Caco-2 (cell line): ENCODE results near the gene KLF7. TPM values are rescaled to one million over a fixed set of nuclear protein-coding genes. Genes with fewer than 3 reads are reported as not detected.

Source experiments
- BruUV-seq: library from RNA; stranded (reverse); fragments of 400-500 nt; replicated peaks from 2 replicates; lab custom pipeline; 2021; lab: Mats Ljungman, UMichigan
- CTCF ChIA-PET: fragments of 300-600 bp; sonication (Branson Sonifier 250); formaldehyde crosslinking; loops from one replicate; lab custom pipeline; 2022; ENCODE audit warnings: antibody characterized with exemption; lab: Charles Lee
- POLR2A ChIA-PET: fragments of 300-600 bp; sonication (Branson Sonifier 250); formaldehyde crosslinking; loops from one replicate; lab custom pipeline; 2022; ENCODE audit warnings: antibody characterized with exemption; lab: Charles Lee
- DNase-seq, 2 experiments: peaks; one replicate each; pipeline versions ENCODE4 v3.0.0 to v3.0.0-alpha.2; 2020 to 2022
- H3K27me3 ChIP-seq: replicated peaks from 2 replicates; pipeline ENCODE4 v1.6.0; 2011; ENCODE audit warnings: low read length; ENCODE audit not compliant: control insufficient read depth, insufficient read depth
- H3K36me3 ChIP-seq: 2 replicates; pipeline ENCODE4 v1.5.1; 2011; ENCODE audit warnings: low read length; ENCODE audit not compliant: control insufficient read depth, insufficient read depth
- H3K4me1 ChIP-seq: fragments of 250-450 bp; sonication (Bioruptor Pico); 2 replicates; pipeline ENCODE4 v1.5.1; 2020; ENCODE audit warnings: mild to moderate bottlenecking
- H3K4me3 ChIP-seq: 2 replicates; pipeline ENCODE4 v1.5.1; 2011; ENCODE audit warnings: low read depth, mild to moderate bottlenecking, control low read depth, low read length
- H3K9me3 ChIP-seq: fragments of 250-450 bp; sonication (Bioruptor Pico); 2 replicates; pipeline ENCODE4 v1.5.1; 2020; ENCODE audit warnings: mild to moderate bottlenecking, moderate library complexity
- H3K27ac Mint-ChIP-seq: one replicate; pipeline ENCODE4 v1.8.0; 2022; ENCODE audit warnings: mixed read lengths; ENCODE audit not compliant: unreplicated experiment
- H3K27me3 Mint-ChIP-seq: one replicate; pipeline ENCODE4 v1.8.0; 2022; ENCODE audit warnings: mixed read lengths; ENCODE audit not compliant: insufficient read depth, unreplicated experiment
- H3K36me3 Mint-ChIP-seq: one replicate; pipeline ENCODE4 v1.8.0; 2022; ENCODE audit warnings: mild to moderate bottlenecking, mixed read lengths; ENCODE audit not compliant: insufficient read depth, unreplicated experiment
- H3K4me1 Mint-ChIP-seq: one replicate; pipeline ENCODE4 v1.8.0; 2022; ENCODE audit warnings: low read depth, mixed read lengths; ENCODE audit not compliant: unreplicated experiment
- H3K4me3 Mint-ChIP-seq: one replicate; pipeline ENCODE4 v1.8.0; 2022; ENCODE audit warnings: mild to moderate bottlenecking, moderate library complexity, mixed read lengths; ENCODE audit not compliant: unreplicated experiment
- H3K9me3 Mint-ChIP-seq: one replicate; pipeline ENCODE4 v1.8.0; 2022; ENCODE audit warnings: mixed read lengths; ENCODE audit not compliant: unreplicated experiment
- intact Hi-C: fragments of 100-400 bp; cut with micrococcal nuclease; formaldehyde crosslinking; loops from one replicate; pipeline ENCODE4 v1.10.0; 2022; ENCODE audit not compliant: unreplicated experiment
- total RNA-seq: library from RNA; stranded (reverse); gene quantifications from 2 replicates; pipeline ENCODE4 v1.2.3, GENCODE V29; 2022
- TF ChIP-seq, protein P1 (sequence below), 2 experiments: fragments of 200-600 bp in 1 of 2; IDR thresholded peaks; 1 replicate in 1 of 2; 2 replicates in 1 of 2; pipeline versions ENCODE4 v1.5.1 to v1.8.0; 2011 to 2022; ENCODE audit warnings: antibody characterized with exemption in 1 of 2, control low read depth in 1 of 2, inconsistent platforms in 1 of 2, low read depth in 1 of 2, low read length in 1 of 2, mild to moderate bottlenecking in 1 of 2, moderate library complexity in 1 of 2; ENCODE audit not compliant: insufficient read depth in 1 of 2, severe bottlenecking in 1 of 2, unreplicated experiment in 1 of 2

The KLF7 gene
- total RNA-seq, 1 experiment from 2014 or later = 0.36 TPM

DNA sequence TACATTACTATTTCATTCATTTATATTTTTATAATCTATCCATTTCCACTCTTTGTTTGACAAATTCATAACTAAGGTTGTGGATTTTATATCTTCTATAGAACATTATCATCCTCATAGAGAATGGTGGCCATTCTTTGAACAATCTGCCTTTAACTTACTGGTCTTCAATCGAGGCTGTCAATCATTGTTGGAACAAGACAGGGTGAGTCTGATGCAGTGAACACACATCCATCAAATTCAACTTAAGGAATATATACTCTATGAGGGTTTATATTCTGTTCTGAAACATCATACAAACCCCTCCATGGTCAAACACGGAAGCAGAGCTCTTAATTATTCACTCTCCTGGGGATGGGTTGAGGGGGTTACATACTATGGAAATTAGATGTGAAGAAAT, 28.3 kb upstream of the KLF7 start:
- no peaks in the 10 kb centered on the region for H3K9me3 Mint-ChIP-seq
- no peaks in the 10 kb centered on the region for H3K4me1 Mint-ChIP-seq
- Histone ChIP-seq H3K9me3 (no peaks in the 10 kb centered on the region), H3K36me3 (no peaks in the 10 kb centered on the region), H3K4me3 (no peak overlapping the region), H3K27me3 (no peaks in the 10 kb centered on the region), H3K4me1 (no peaks in the 10 kb centered on the region)
- no peak overlapping the region for H3K4me3 Mint-ChIP-seq
- no TSS peak for BruUV-seq
- TF ChIP-seq, protein P1, sequence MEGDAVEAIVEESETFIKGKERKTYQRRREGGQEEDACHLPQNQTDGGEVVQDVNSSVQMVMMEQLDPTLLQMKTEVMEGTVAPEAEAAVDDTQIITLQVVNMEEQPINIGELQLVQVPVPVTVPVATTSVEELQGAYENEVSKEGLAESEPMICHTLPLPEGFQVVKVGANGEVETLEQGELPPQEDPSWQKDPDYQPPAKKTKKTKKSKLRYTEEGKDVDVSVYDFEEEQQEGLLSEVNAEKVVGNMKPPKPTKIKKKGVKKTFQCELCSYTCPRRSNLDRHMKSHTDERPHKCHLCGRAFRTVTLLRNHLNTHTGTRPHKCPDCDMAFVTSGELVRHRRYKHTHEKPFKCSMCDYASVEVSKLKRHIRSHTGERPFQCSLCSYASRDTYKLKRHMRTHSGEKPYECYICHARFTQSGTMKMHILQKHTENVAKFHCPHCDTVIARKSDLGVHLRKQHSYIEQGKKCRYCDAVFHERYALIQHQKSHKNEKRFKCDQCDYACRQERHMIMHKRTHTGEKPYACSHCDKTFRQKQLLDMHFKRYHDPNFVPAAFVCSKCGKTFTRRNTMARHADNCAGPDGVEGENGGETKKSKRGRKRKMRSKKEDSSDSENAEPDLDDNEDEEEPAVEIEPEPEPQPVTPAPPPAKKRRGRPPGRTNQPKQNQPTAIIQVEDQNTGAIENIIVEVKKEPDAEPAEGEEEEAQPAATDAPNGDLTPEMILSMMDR (IDR thresholded peaks at IDR 0.05; ENCODE audit: insufficient read depth in 1 of 2, low read depth in 1 of 2, low read length in 1 of 2, severe bottlenecking in 1 of 2, unreplicated experiment in 1 of 2) = no peak
- no peak for DNase-seq
- ChIA-PET CTCF (no interaction called here), POLR2A (no interaction called here)
- H3K27ac Mint-ChIP-seq = no peak overlapping the region
- no peaks in the 10 kb centered on the region for H3K36me3 Mint-ChIP-seq
- intact Hi-C loops = no loop called here
- peaks cover 8% of the 10 kb centered on the region for H3K27me3 Mint-ChIP-seq

DNA sequence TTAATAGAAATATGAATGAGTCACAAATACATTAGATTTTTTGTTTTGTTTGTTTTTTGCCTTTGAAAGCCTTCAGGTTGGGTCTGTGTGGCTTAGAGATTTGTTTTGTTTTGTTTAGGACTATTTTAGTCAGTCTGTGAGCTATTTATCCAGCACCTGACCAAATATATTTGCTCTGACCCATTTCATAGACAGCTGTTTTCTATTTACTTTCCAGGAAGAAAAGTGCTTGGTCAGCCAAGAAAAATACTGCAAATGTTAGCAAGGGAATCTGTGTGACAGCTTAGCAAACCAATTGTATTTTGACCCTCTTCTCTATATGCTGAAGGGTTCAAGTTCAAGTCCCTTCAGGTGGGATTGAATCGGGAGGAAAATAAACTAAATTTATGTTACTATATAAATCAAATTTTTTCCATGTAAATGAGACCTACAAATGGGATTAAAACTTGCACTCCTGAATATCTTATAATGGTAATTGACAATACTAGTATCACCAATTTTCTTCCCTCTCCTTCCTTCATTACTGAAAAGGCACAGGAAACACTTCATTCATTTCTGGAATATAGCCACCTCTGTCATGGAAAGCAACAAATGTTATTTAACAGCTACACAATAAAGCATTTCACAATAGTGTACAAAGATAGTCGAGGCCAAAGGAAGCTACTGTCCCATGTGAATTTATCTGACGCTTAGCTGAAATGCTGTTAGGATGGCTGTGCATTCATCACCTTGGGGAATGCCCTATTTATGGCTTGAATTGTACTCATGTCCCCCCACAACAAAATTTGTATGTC, 23.1 kb upstream of the KLF7 start:
- no peaks in the 10 kb centered on the region for H3K9me3 Mint-ChIP-seq
- Histone ChIP-seq H3K4me3 (no peak overlapping the region), H3K4me1 (no peaks in the 10 kb centered on the region), H3K9me3 (no peaks in the 10 kb centered on the region), H3K36me3 (no peaks in the 10 kb centered on the region), H3K27me3 (no peaks in the 10 kb centered on the region)
- H3K4me3 Mint-ChIP-seq = no peak overlapping the region
- H3K27me3 Mint-ChIP-seq = peaks cover 6% of the 10 kb centered on the region
- no TSS peak for BruUV-seq
- intact Hi-C loops = no loop called here
- DNase-seq = no peak
- no peaks in the 10 kb centered on the region for H3K4me1 Mint-ChIP-seq
- CTCF ChIA-PET = no interaction called here
- no peak overlapping the region for H3K27ac Mint-ChIP-seq
- POLR2A ChIA-PET = no interaction called here
- H3K36me3 Mint-ChIP-seq = no peaks in the 10 kb centered on the region
- TF ChIP-seq, protein P1 (IDR thresholded peaks at IDR 0.05; ENCODE audit: insufficient read depth in 1 of 2, low read depth in 1 of 2, low read length in 1 of 2, severe bottlenecking in 1 of 2, unreplicated experiment in 1 of 2) = no peak

DNA sequence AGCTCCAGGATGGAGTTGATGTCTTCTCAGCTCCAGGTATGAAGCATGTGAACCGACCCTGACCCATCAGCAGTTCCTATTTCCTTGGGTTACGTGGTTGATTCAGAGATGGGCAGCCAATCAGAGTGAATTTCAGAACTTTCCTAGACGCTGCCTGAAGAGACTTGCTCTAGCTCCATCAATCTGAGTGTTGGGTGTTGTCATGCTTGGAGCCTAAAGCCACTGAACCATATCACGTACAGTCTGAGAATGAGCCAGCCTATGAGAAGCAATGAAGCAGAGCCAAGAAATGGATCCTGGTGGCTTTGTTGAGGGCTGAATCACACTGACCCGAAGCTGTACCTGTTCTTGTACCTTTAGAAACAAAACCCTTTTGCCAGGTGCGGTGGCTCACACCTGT, 19.6 kb upstream of the KLF7 start:
- ChIA-PET CTCF (no interaction called here), POLR2A (no interaction called here)
- TF ChIP-seq, protein P1 (IDR thresholded peaks at IDR 0.05; ENCODE audit: insufficient read depth in 1 of 2, low read depth in 1 of 2, low read length in 1 of 2, severe bottlenecking in 1 of 2, unreplicated experiment in 1 of 2) = no peak
- H3K27ac Mint-ChIP-seq = no peak overlapping the region
- intact Hi-C loops = no loop called here
- Histone ChIP-seq H3K27me3 (no peaks in the 10 kb centered on the region), H3K36me3 (no peaks in the 10 kb centered on the region), H3K4me1 (no peaks in the 10 kb centered on the region), H3K9me3 (no peaks in the 10 kb centered on the region), H3K4me3 (no peak overlapping the region)
- no peaks in the 10 kb centered on the region for H3K36me3 Mint-ChIP-seq
- no peak for DNase-seq
- BruUV-seq = no TSS peak
- H3K4me3 Mint-ChIP-seq = no peak overlapping the region
- no peaks in the 10 kb centered on the region for H3K4me1 Mint-ChIP-seq
- peaks cover 9% of the 10 kb centered on the region for H3K27me3 Mint-ChIP-seq
- no peaks in the 10 kb centered on the region for H3K9me3 Mint-ChIP-seq
